ENCODE data around the gene GALNT16.

- TF ChIP-seq CTCF (conservative IDR thresholded peaks at IDR 0.05 in 1 of 2, IDR thresholded peaks at IDR 0.05 in 1 of 2; ENCODE audit: low read depth in 1 of 2, low read length in 2 of 2) (no peak), EZH2 (IDR thresholded peaks at IDR 0.05; ENCODE audit: low read length, missing control alignments) (no peak)
Measured at GRCh38 chr14:69360438-69361108, 100.6 kb downstream of the GALNT16 start.
